Erythroblast (primary cell): ENCODE measurements around the gene F11.

Source experiments
- DNase-seq, 2 experiments: peaks; one replicate each; lab custom pipeline; 2025; lab: John Stamatoyannopoulos, UW
- GATA1 ChIP-seq: IDR thresholded peaks from 2 replicates; pipeline ENCODE4 v1.6.1; 2011; ENCODE audit warnings: low read depth, mild to moderate bottlenecking, control low read depth, low read length, moderate library complexity
- POLR2A ChIP-seq: IDR thresholded peaks from 2 replicates; pipeline ENCODE4 v1.6.1; 2011; ENCODE audit warnings: mild to moderate bottlenecking, low read length

F11 gene

GRCh38 chr4:186265683-186266652 is at the start of gene F11:
F11 (plus strand) TSS chr4:186266189; CDS start chr4:186267137, 948 bp downstream.
- no peak for TF ChIP-seq GATA1
- no peak for TF ChIP-seq POLR2A
- no peak for DNase-seq

GRCh38 chr4:186216465-186217024 is 49.4 kb upstream of the F11 start:
- no peak for TF ChIP-seq POLR2A
- DNase-seq = no peak

DNA sequence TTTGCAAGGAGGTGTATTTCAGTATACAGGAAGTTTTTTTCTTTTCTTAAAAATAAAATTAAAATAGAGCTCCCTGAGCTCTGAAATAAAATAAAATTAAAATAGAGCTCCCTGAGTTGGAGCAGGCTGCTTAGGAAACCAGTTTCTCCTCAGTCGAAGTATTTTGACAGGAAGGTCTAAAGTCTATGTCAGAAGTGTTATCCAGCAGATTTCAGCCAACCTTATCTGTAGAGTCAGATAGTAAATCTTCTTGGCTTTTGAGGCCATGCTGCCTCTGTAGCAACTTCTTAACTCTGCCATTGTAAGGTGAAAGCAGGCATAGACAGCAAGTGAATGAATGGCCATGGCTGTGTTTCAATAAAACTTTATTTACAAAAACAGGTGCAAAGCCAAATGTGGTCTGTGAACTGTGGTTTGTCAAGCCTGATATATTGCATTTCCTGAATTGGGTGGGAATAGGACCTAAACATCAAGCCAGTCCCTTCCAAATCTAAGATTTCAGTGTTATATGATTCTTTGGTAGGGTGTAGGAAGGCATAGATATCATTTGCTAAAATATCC is 48.2 kb upstream of the F11 start:
- TF ChIP-seq POLR2A = no peak
- no peak for TF ChIP-seq GATA1
- no peak for DNase-seq

- no peak for DNase-seq
- TF ChIP-seq POLR2A (no peak), GATA1 (no peak)
Measured at GRCh38 chr4:186221624-186222023, 44.4 kb upstream of the F11 start.

DNA sequence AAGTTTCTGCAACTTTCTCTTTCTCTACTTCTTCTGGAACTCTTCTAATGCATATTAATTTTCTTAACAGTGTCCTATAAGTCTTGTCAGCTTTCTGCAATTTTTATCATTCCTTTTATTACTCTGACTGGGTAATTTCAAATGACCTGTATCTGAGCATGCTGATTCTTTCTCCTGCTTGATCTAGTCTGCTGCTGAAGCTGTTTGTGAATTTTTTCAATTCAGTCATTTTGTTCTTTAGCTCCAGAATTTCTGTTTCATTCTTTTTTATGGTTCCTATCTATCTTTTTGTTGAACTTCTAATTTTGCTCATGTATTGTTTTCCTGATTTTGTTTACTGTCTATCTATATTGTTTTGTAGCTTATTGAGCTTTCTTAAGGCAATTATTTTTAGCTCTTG is 40.1 kb upstream of the F11 start:
- TF ChIP-seq GATA1 (no peak), POLR2A (no peak)

DNA sequence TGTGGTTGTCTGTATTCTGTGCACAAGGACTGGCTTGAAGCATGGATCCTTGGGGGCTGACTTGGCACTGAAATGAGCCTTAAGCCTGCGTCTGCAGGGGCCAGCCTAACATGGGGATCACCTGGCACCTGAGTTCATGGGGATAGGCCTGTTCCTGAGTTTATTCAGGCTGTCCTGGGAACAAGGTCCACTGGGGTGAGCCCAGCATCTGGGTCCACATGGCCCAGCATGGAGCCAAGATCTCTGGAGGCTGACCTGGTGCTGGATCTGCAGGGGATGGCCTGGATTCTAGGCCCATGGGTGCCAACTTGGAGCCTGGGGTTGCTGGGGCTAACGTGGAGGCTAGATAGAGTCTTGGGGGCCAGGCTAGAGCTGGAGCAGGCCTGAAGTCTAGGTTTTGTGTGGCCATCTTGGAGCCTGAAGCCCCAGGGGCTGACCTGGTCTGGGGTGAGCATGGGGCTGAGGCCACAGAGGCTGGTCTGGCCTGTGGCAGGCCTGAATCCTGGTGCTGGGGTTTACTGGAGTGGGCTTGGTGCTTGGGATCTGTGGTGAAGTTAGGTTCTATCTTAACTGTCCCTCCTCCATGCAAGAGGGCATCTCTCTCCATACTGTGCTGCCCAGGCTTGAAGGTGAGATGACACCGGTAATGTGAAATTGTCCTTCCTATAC is 39.3 kb upstream of the F11 start:
- no peak for DNase-seq
- no peak for TF ChIP-seq POLR2A
- TF ChIP-seq GATA1 = no peak

More for the DNA sequence above, 40.1 kb upstream of the F11 start:
- DNase-seq = no peak

- TF ChIP-seq POLR2A (no peak), GATA1 (no peak)
- no peak for DNase-seq
Measured at GRCh38 chr4:186227221-186227620, 38.8 kb upstream of the F11 start, which contains the start of gene KLKB1. KLKB1 (plus strand) TSS chr4:186227507; CDS start chr4:186228196, 689 bp downstream.

GRCh38 chr4:186227744-186228513 is 38.1 kb upstream of the F11 start:
- no peak for DNase-seq
- TF ChIP-seq GATA1 = no peak
- no peak for TF ChIP-seq POLR2A

- DNase-seq = no peak
- TF ChIP-seq POLR2A (no peak), GATA1 (no peak)
Measured at GRCh38 chr4:186228514-186228894, 37.5 kb upstream of the F11 start.

- DNase-seq = no peak
- TF ChIP-seq GATA1 (no peak), POLR2A (no peak)
Measured at GRCh38 chr4:186234367-186234766, 31.6 kb upstream of the F11 start.

DNA sequence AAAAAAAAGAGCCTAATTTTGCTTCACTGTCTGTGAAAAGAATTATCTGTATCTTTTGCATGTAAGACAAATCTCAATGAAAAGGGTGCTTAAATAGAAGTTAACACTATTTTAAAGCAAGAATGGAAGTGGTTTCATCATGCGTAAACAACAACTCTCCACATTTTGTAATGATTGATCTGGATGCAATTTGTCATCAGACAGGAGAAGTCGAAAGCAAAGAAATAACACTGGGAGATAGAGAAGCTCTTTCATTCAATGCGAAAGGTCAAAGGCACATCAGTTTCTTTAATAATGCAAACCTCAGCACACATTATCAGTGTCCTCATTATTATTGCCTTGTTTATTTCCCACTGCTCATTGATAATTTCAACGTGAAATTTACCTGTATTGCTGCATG is 29.9 kb upstream of the F11 start:
- TF ChIP-seq POLR2A (no peak), GATA1 (no peak)
- no peak for DNase-seq

- TF ChIP-seq GATA1 (no peak), POLR2A (no peak)
- DNase-seq = no peak
Measured at GRCh38 chr4:186240452-186240847, 25.5 kb upstream of the F11 start.

GRCh38 chr4:186240848-186241491 is 25.0 kb upstream of the F11 start:
- DNase-seq = no peak
- TF ChIP-seq GATA1 (no peak), POLR2A (no peak)
